Activated T-cell treated with anti-CD3 and anti-CD28 coated beads for 24 hours (primary cell): ENCODE data around the gene ERBB4.
"Not testable (repeated sequence)": the region's sequence is repeated elsewhere in the genome, so short reads cannot be mapped to it uniquely, and the experiment has no call there.

Experiments
- DNase-seq: peaks from one replicate; pipeline ENCODE4 v3.0.0-alpha.2; 2020; ENCODE audit warnings: low read depth

ERBB4 gene

DNA sequence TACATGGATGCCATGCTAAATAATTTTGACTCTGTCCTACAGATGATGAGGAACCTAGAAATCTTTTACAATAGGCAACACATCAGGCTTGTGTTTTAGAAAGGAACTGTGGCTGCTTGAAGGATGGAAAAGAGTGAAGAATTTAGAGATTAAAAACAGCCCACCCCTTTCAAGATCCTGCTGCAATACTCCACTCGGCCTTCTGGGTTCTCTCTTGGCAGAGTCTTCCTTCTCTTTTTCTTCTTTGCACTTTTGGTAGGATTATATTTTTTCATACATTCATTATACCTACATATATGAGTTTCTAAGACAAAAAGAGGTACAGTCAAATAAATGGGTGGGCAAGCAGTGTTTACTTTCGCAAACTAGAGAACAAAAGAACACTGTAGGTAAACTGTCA, 474.3 kb downstream of the ERBB4 start:
- DNase-seq = no peak

DNA sequence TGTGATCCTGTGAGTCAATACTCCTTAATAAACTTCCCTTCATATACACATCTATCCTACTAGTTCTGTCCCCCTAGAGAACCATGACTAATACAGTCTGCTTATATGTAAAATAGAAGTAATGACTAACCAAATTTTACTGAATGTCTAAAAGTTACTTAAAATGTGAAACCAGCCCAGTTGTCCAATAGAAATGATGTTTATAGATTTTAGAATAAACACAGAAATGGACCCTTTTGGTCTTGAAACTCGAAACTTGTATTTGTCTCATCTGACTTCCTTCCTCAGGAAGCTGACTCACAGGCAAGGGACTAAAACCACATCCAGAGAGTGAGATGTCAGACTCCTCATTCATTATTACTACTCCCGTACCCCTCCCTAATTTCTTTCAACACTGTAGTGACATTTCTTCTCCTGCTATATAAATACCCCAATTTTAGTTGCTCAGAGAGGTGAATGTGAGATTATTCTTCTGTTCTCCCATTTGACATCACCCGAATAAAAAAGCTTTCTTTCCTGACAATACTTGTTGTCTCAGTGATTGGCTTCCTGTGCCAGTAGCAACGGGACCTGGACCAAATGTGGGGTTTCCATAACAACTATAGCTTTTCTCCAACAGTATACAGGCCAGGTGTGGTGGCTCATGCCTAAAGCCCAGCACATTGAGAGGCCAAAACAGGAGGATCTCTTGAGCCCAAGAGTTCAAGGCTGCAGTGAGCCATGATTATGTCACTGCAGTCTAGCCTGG, 486.0 kb downstream of the ERBB4 start:
- DNase-seq = no peak

- no peak for DNase-seq
Measured at GRCh38 chr2:212050871-212051270, 487.7 kb downstream of the ERBB4 start.

DNA sequence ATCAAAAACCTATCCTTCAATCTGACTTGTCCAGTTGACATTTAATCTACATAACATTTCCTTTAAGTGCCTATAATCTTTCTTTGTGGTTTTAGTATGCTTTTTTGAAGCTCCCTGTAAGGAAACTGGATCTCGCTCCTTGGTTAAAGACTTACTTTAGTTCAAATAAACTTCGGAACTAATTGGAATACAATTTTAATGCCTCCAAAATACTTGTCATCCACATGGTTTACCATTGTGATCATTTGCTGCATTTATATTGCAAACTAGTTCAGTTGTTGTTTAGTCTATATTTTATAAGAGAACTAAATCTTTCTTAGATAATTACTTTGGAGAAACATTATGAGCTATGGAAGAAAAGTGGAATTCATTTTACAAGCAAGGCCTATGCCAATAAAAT, 496.0 kb downstream of the ERBB4 start:
- no peak for DNase-seq

- no peak for DNase-seq
Measured at GRCh38 chr2:212037062-212037461, 501.5 kb downstream of the ERBB4 start.

- no peak for DNase-seq
Measured at GRCh38 chr2:212034841-212035585, 503.6 kb downstream of the ERBB4 start.

- DNase-seq = no peak
Measured at GRCh38 chr2:212033888-212034287, 504.7 kb downstream of the ERBB4 start.

DNA sequence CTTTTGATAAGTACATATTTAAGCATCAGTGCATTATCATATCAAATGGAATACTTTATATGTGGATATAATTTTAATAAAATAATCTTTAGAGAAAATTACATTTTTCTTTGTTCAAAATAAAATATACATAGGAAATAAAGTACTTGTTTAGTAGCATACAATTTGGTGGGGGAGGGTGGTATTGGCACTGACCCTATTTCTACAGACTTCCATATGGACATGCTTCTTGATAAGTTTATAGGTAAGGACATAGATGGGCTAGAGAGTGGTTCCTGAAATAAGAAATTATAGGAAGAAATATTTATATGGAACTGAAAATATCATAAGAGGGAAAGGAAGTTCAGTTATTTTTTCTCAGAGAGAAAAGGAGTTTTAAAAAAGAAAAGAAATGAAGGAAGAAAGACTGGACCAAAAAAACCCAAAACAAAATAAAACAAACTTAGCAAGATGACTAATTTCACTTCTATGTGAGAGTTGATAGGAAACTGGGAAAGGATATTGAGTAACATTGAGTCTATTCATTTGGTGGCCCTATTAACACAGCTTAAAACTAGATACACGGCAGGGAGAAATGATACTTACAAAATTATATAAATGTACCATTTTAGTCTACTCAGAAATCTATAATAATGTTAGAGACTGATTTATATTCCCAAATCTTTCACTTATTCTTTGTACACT, 505.9 kb downstream of the ERBB4 start:
- DNase-seq = no peak

GRCh38 chr2:212032032-212032431, 506.6 kb downstream of the ERBB4 start:
- no peak for DNase-seq

DNA sequence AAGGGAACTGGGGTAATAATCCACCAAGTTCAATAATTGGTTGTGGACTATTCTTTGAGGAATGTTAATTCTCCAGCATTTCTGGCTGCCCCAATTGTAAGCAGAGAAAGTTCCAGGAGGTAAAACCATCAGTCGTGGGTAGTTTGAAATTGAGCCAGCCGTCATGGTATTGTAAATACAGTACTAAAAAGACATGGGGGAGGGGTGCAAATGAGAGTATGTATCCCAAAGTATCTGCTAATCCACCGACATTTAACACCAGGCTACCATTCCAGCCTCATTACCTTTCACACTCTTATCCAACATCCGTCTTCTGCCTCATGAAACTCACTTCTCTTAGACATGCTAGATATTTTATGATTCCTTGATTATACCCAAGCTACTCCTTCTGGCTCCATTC, 507.9 kb downstream of the ERBB4 start:
- DNase-seq = no peak

GRCh38 chr2:212028798-212029394, 509.7 kb downstream of the ERBB4 start:
- no peak for DNase-seq

- no peak for DNase-seq
Measured at GRCh38 chr2:212027681-212028628, 510.6 kb downstream of the ERBB4 start.

GRCh38 chr2:212024040-212024439, 514.6 kb downstream of the ERBB4 start:
- DNase-seq = no peak

- no peak for DNase-seq
Measured at GRCh38 chr2:212022966-212023365, 515.6 kb downstream of the ERBB4 start.

- DNase-seq = no peak
Measured at GRCh38 chr2:212021947-212022346, 516.7 kb downstream of the ERBB4 start.

GRCh38 chr2:212015588-212015987, 523.0 kb downstream of the ERBB4 start:
- no peak for DNase-seq

- DNase-seq = no peak
Measured at GRCh38 chr2:212013626-212014025, 525.0 kb downstream of the ERBB4 start.

DNA sequence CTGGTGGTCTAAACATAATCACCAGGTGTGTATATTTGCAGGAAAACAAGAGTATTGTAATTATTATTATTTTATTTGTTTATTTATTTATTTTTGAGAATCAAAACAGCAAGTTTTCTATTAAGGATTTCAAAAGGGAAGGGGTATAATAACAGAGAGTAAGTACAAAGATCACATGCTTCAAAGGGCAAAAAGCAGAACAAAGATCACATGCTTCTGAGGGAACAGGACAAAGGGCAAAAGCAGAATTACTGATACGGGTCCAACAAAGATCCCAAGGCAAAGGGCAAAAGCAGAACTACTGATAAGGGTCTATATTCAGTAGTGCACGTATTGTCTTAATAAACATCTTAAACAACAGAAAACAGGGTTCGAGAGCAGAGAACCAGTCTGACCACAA, 528.3 kb downstream of the ERBB4 start:
- DNase-seq = not testable (repeated sequence)

- no peak for DNase-seq
Measured at GRCh38 chr2:212007972-212008371, 530.6 kb downstream of the ERBB4 start.

- no peak for DNase-seq
Measured at GRCh38 chr2:212005085-212005671, 533.4 kb downstream of the ERBB4 start.

- no peak for DNase-seq
Measured at GRCh38 chr2:212001325-212001724, 537.3 kb downstream of the ERBB4 start.
